SKM-1 (cell line): ENCODE results near the gene INPP5A.

ENCODE experiments used
- DNase-seq: peaks from one replicate; lab custom pipeline; 2025; ENCODE audit not compliant: unreplicated experiment; lab: John Stamatoyannopoulos, UW

INPP5A gene

GRCh38 chr10:132827861-132828539 lies 290.4 kb downstream of the INPP5A start:
- no peak for DNase-seq

- DNase-seq: no peak
Measured at GRCh38 chr10:132828681-132829080, 291.1 kb downstream of the INPP5A start.

- no peak for DNase-seq
Measured at GRCh38 chr10:132829403-132829802, 291.8 kb downstream of the INPP5A start.

- DNase-seq: no peak
Measured at GRCh38 chr10:132832186-132832969, 294.8 kb downstream of the INPP5A start.
